Mucosa of descending colon (tissue), 3 donors: Measurements from ENCODE around the gene TMSB10. TPM values are rescaled to one million over a fixed set of nuclear protein-coding genes. Genes with fewer than 3 reads are reported as not detected.

Experiments used
- ATAC-seq: fragments of 200-7000 bp; cut with Tn5 transposase; one replicate; pipeline ENCODE4 v1.9.1; 2020; ENCODE audit warnings: mild to moderate bottlenecking, moderate library complexity
- DNase-seq, 3 donors: peaks; one replicate each; pipeline ENCODE4 v3.0.0-alpha.2; 2020
- H3K36me3 ChIP-seq: fragments of 200-600 bp; one replicate; pipeline ENCODE4 v1.8.0; 2021; ENCODE audit warnings: low read depth, mild to moderate bottlenecking
- H3K4me1 ChIP-seq: fragments of 200-600 bp; one replicate; pipeline ENCODE4 v1.8.0; 2021; ENCODE audit warnings: low read depth, mild to moderate bottlenecking
- H3K4me3 ChIP-seq: fragments of 200-600 bp; one replicate; pipeline ENCODE4 v1.8.0; 2021; ENCODE audit warnings: mild to moderate bottlenecking
- H3K9me3 ChIP-seq: fragments of 200-600 bp; one replicate; pipeline ENCODE4 v1.8.0; 2021; ENCODE audit warnings: mild to moderate bottlenecking
- CTCF ChIP-seq: fragments of 200-600 bp; IDR thresholded peaks from one replicate; pipeline ENCODE4 v1.8.0; 2022; ENCODE audit warnings: antibody characterized with exemption, mild to moderate bottlenecking
- intact Hi-C, 2 donors: fragments of 100-400 bp; cut with DNase I in 1 of 2; cut with micrococcal nuclease in 1 of 2; formaldehyde crosslinking; loops; one replicate each; pipeline versions ENCODE4 v1.11.0 to v1.11.1; 2022; cut with DNase I, micrococcal nuclease
- total RNA-seq, 3 donors: library from RNA; stranded (reverse); fragmentation: NEBNext Ultra II Directional in 2 of 3; extraction: Animal tissue kit (Norgen Biotek cat#: 25700) in 2 of 3; gene quantifications; one replicate each; pipeline versions ENCODE4 v1.2.1 to v1.2.4, GENCODE V29; 2021 to 2023
- donor health status: DM: no; HTN: no; CAD: no; lungs with moderate emphysema.
- donor health status: DM: no; HTN: no; CAD: no.
- donor health status: DM: no; HTN: yes; CAD: no.

TMSB10 gene
- total RNA-seq, 3 donors from 2014 or later: 798 to 2,724 (median 1,605) TPM

- no peak for TF ChIP-seq CTCF
These were observed 41.0 kb downstream of the TMSB10 start for GRCh38 chr2:84946204-84947009.

GRCh38 chr2:84947010-84947593, 41.6 kb downstream of the TMSB10 start:
- Histone ChIP-seq H3K4me3 (no peak overlapping the region), H3K4me1 (peaks cover 8% of the 10 kb centered on the region), H3K36me3 (no peaks in the 10 kb centered on the region), H3K9me3 (no peaks in the 10 kb centered on the region)
- DNase-seq: no peak
- ATAC-seq: no peak
- TF ChIP-seq CTCF: no peak
- intact Hi-C loops: no loop called here

More at GRCh38 chr2:84946204-84947009, 41.0 kb downstream of the TMSB10 start:
- Histone ChIP-seq H3K9me3 (no peaks in the 10 kb centered on the region), H3K4me3 (no peak overlapping the region), H3K4me1 (peaks cover 8% of the 10 kb centered on the region), H3K36me3 (no peaks in the 10 kb centered on the region)
- intact Hi-C loops: no loop called here
- ATAC-seq: peak; percentile 96
- peak; percentile 68 to 84 (median 74) for DNase-seq

GRCh38 chr2:84953535-84953934, 48.1 kb downstream of the TMSB10 start:
- no peaks in the 10 kb centered on the region for H3K9me3 ChIP-seq
- H3K4me3 ChIP-seq: no peak overlapping the region
- intact Hi-C loops: no loop called here
- DNase-seq (no peak), ATAC-seq (no peak)
- no peaks in the 10 kb centered on the region for H3K4me1 ChIP-seq
- H3K36me3 ChIP-seq: no peaks in the 10 kb centered on the region
- no peak for TF ChIP-seq CTCF

GRCh38 chr2:84954329-84954728, 48.9 kb downstream of the TMSB10 start:
- TF ChIP-seq CTCF: no peak
- ATAC-seq (no peak), DNase-seq (no peak)
- H3K4me1 ChIP-seq: no peaks in the 10 kb centered on the region
- intact Hi-C loops: no loop called here
- H3K9me3 ChIP-seq: no peaks in the 10 kb centered on the region
- H3K36me3 ChIP-seq: no peaks in the 10 kb centered on the region
- H3K4me3 ChIP-seq: no peak overlapping the region

Other genes starting within 250 kb of the TMSB10 start
- 100 to 1,000 TPM in 1 of 3 donors, 10 to 100 TPM in 2; 40.2 to 132 (median 63.2) TPM for gene TRABD2A, start 24.6 kb upstream of the TMSB10 start, total RNA-seq
- 10 to 100 TPM; 73.0 to 95.2 (median 85.0) TPM for gene KCMF1, start 65.5 kb downstream of the TMSB10 start, total RNA-seq
- 10 to 100 TPM in 1 of 3 donors, 1 to 10 TPM in 2; 1.3 to 22.9 (median 3.0) TPM for gene TCF7L1, start 227.7 kb downstream of the TMSB10 start, total RNA-seq